ENCODE results near the gene TTLL7.

TTLL7 gene

DNA sequence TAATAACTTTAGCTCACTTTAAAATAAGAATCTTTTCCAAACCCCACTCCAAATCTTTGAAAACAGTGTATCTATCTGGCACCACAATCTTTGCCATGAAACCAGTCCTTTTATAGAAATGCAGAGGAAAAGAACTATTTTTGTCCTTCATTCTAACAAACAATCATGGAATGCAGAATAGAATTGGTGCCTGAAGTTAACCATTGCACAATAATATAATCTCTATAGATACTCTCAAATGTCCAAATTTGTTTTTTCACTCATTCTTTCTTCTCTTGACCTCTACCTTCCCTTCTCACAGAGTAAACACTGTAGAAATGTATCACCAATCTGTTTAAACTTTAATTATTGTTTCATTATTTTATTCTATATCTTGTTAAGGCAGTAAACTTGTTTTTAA lies 34.8 kb downstream of the TTLL7 start:
- in situ Hi-C loops (cut with MboI; ENCODE audit: low pct_unique_long_range_greater_than_20kb, low sequenced_read_pairs, unreplicated experiment), result no loop called here
- TF ChIP-seq, protein P1, sequence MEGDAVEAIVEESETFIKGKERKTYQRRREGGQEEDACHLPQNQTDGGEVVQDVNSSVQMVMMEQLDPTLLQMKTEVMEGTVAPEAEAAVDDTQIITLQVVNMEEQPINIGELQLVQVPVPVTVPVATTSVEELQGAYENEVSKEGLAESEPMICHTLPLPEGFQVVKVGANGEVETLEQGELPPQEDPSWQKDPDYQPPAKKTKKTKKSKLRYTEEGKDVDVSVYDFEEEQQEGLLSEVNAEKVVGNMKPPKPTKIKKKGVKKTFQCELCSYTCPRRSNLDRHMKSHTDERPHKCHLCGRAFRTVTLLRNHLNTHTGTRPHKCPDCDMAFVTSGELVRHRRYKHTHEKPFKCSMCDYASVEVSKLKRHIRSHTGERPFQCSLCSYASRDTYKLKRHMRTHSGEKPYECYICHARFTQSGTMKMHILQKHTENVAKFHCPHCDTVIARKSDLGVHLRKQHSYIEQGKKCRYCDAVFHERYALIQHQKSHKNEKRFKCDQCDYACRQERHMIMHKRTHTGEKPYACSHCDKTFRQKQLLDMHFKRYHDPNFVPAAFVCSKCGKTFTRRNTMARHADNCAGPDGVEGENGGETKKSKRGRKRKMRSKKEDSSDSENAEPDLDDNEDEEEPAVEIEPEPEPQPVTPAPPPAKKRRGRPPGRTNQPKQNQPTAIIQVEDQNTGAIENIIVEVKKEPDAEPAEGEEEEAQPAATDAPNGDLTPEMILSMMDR (IDR thresholded peaks at IDR 0.05; ENCODE audit: extremely low read depth, insufficient read depth, missing control alignments), result no peak
- no peak for DNase-seq (ENCODE audit: low spot score)

DNA sequence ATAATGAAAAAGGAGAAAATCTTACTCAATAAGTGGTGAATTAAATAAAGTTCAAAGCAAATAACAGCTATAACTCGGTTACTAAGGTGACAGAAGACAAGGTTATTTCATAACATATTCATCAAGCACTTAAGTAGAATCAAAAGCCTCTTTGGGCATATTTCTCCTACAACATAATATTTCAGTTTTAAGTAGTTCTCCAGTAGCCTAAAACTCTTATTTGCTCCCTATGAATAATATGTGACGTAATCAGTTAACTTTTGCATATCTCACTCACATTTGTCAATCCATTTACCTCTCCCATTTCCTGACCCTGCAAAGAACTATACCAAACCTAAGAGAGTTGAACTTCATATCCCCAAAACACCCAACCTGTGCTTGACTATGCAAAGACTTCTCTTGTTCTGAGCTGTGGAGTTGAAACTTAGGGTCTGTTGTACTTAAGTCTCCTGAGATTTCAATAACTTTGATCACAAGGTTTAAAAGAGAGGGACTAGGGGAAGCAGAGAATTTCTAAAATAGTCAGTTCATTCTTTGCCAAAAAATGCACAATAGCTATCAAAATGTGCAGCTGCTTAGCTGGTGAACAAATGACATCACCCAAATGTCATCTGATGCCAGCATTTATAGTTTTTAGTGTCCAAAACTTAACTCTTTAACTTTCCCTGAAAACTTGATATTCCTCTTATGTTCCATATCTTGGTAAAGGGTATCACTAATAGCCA lies 37.2 kb downstream of the TTLL7 start:
- no peak for DNase-seq (ENCODE audit: low spot score)
- TF ChIP-seq, protein P1 (IDR thresholded peaks at IDR 0.05; ENCODE audit: extremely low read depth, insufficient read depth, missing control alignments), result no peak
- in situ Hi-C loops (cut with MboI; ENCODE audit: low pct_unique_long_range_greater_than_20kb, low sequenced_read_pairs, unreplicated experiment), result no loop called here

DNA sequence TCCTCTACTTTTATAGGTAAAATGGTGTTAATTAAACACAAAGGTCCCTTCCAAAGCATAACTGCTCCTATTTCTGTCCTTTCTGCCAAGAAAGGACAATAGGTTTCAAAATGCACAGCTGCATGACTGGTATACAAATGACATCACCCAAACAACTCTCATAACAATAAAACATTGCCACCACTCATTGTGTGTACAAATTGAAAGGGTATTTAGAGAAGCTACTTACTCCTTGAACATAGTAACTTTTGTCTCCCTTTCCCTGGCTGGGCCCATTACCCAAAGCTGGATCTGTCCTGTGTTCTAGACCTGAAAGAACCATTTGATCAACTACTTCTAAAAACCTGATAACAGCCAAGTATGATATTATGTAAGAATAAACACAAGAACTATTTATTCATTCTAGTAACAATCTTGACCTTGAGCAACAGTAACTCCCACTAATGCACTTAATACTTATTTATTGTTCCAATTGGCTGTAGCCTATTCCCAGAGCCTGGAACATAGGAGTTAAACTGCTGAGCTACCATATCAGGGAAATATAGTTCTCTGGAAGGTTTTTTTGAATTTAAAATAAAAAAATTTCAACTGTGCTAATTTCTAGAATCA lies 38.2 kb downstream of the TTLL7 start:
- no peak for DNase-seq (ENCODE audit: low spot score)
- TF ChIP-seq, protein P1 (IDR thresholded peaks at IDR 0.05; ENCODE audit: extremely low read depth, insufficient read depth, missing control alignments), result no peak
- in situ Hi-C loops (cut with MboI; ENCODE audit: low pct_unique_long_range_greater_than_20kb, low sequenced_read_pairs, unreplicated experiment), result no loop called here

DNA sequence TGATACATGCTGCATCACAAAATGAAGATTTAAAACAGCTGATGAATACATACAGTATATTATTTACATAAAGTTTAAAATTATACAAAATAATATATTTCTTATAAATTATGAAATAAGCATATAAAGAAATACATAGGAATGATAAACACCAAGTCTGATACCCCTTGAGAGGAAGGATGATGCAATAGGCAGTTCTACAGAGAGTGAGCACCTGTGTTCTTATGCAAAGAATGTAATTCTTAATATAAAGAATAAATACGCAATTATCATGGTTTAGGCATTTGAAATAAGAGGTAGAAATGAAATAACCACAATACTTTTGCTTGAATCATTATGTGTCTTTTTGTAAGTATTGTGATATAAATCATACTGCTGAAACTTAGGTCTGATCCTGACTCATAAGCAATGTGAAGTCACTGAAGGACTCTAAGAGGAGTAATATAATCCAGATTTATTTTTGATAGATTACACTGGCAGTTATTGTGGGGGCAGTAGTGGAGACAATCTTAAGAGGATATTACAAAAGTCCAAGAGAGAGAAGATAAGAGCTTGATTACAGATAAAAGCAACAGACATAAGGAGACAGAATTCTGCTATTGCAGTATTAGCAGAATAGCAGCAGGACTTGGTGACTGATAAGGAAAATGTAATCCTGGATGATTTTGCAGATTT lies 39.0 kb downstream of the TTLL7 start:
- DNase-seq (ENCODE audit: low spot score), result no peak
- in situ Hi-C loops (cut with MboI; ENCODE audit: low pct_unique_long_range_greater_than_20kb, low sequenced_read_pairs, unreplicated experiment), result no loop called here
- TF ChIP-seq, protein P1 (IDR thresholded peaks at IDR 0.05; ENCODE audit: extremely low read depth, insufficient read depth, missing control alignments), result no peak

DNA sequence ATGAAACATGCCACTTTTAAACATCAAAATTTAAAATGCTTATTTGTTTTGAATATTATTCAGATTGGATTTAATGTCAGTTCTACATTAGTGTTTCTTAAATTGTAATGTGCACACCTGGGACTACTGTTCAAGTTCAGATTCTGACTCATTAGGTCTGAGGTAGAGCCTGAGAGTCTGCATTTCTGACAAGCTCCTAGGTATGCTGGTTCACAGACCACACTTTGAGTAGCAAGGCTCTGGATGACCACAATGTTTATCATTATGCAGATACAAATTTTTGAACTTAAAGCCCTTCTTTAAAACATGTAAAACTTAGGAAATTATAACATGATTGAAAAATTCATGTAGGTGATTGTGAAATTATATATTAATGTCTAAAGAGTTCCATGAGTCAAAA lies 40.2 kb downstream of the TTLL7 start:
- TF ChIP-seq, protein P1 (IDR thresholded peaks at IDR 0.05; ENCODE audit: extremely low read depth, insufficient read depth, missing control alignments), result no peak
- in situ Hi-C loops (cut with MboI; ENCODE audit: low pct_unique_long_range_greater_than_20kb, low sequenced_read_pairs, unreplicated experiment), result no loop called here
- no peak for DNase-seq (ENCODE audit: low spot score)

DNA sequence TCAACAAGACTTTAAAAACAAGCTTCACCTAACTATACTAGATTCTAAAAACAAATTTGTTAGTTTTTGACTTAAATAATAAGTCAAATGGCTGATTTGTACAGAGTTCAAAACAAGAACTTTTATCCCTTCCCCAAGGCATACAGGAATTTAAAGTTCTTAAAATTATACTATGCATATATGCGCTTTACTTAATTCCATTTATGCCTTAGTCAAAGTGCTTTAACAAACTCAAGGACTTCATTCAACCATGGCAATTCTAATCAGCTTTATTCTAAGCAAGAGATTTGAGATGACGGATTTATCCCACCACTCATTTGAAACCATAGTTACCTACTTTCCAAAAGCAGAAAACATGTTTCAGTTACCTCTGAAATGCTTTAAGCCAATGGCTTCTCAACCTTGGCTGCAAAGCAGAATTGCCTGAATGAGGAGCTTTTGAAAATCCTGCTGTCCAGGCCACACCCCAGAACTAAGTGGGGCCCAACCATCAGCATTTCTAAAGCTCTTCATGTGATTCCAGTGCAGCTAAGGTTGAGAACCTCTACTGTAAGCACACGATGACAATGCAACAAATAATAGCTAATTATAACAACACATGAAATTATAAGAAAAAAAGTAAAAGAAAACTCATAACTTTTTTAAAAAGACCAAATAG lies 44.6 kb downstream of the TTLL7 start:
- no peak for DNase-seq (ENCODE audit: low spot score)
- in situ Hi-C loops (cut with MboI; ENCODE audit: low pct_unique_long_range_greater_than_20kb, low sequenced_read_pairs, unreplicated experiment), result no loop called here
- TF ChIP-seq, protein P1 (IDR thresholded peaks at IDR 0.05; ENCODE audit: extremely low read depth, insufficient read depth, missing control alignments), result no peak

Measured in GM13977 (cell line).